GM18951 (cell line): ENCODE measurements around the gene ARHGAP10.
"Not testable (repeated sequence)": the region's sequence is repeated elsewhere in the genome, so short reads cannot be mapped to it uniquely, and the experiment has no call there.

Experiments used
- POLR2A ChIP-seq: IDR thresholded peaks from 4 replicates; pipeline ENCODE4 v1.6.1; 2011; ENCODE audit warnings: mild to moderate bottlenecking; ENCODE audit not compliant: insufficient read length, insufficient read depth; ENCODE audit errors: extremely low read depth
- in situ Hi-C: fragments of 300-500 bp; cut with MboI; formaldehyde crosslinking; loops from one replicate; pipeline ENCODE4 v1.12.0; 2022; ENCODE audit warnings: low sequenced_read_pairs, mixed read lengths, inconsistent platforms; ENCODE audit not compliant: unreplicated experiment

Gene ARHGAP10

DNA sequence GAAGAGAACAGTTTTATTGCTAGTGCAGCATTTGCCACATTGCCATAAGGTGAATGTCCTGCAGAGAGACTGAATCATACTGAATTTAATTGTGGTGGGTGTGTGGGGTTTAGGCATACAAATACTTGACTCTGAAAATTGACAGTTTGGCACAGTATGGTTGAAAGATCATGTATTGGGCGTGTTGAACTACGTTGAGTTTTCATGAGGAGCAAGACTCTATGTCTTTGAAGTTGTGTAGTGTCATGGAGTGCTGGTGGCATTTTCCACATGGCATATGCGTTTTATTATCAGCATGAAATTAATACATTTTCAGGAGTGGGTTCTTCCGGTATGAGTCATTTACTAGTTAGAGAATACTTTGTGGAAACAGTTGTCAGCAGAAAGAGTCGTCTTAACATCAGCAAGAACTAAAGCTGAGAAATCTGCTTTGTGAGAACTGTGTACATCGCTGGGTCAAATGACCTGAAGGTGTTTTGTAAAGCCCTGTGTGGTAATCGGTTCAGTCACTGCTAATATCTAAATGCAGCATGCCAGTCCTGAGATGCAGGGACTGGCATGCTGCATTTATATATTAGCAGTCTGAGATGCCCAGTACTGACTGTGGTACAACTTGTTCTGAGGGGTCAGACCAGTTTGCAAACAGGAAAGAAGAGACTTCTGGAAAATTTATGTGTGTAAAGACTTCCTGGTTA is 50.3 kb downstream of the ARHGAP10 start:
- TF ChIP-seq POLR2A: no peak
- in situ Hi-C loops: no loop called here

DNA sequence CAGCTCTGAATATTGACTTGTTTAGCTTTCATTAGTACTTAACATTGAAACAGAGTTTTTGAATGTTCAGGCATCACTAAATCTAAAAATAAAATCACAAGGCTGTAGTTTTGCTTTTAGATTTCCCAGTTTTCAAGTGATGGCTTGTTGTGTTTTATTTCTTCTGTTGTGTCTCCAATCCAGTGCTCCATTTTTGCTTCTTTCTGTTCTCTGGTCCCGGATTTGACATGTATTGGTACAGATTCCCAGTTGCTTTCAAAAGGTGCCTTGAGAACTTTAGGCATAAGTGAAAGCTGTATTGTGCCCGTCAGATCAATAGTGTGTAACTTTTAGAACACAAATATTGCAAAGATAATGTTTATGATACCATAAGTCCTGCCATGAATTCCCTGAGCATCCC is 53.2 kb downstream of the ARHGAP10 start:
- in situ Hi-C loops: no loop called here
- no peak for TF ChIP-seq POLR2A

DNA sequence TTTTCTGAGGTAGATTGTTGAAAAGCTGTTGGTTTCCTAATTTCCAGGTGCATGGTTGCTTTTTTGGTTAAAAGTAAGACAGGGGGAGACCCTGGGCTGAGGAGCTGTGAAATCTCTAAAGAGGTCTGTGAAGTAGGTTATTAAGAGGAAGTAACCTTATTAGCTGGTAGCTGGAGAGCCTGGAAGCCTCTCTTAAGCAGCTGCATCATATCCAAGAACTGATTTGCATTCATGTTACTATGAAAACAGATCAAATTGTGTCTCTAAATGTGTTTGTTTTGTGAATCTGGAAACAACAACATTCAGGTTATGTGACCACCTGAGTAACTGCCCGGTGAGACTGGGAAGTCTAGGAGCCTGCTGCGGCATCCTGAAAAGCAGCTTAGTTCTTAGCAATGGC is 54.1 kb downstream of the ARHGAP10 start:
- in situ Hi-C loops: no loop called here
- no peak for TF ChIP-seq POLR2A

DNA sequence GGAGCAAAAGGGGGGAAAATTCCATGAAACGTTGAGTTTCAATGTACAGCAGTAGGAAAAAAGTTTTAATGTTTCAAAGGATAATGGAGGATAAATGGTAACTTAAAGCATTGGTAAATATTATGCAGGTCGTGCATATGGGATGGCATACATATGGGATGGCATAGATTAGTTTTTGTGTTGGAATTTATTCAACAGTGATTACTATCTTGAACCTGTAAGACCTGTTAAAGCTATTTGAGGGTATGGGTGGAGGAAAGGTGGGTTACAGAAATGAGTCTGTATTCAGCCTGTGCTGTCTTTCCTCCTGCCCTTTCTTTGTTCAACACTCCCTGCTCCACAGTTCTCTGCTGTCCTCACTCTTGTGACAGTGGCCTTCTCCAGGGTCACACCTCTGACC is 54.6 kb downstream of the ARHGAP10 start:
- TF ChIP-seq POLR2A: no peak
- in situ Hi-C loops: no loop called here

DNA sequence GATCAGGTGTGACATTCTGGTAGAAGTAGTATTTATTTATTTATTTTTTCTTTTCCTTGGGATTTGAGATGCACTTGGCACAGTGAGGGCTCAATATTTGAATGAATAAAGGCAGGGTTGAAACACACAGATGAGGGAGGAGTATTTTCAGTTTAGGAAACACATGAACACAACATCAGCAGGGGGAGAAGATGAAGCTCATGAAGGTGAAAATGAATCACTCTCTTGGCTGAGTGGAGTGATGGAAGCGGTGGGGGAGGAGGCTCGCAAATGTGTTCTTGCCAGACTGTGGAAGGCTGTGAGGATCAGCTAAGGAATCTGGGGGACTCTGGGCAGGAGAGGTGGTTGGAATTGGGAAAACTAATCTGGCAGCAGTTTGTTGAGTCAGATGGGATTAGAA is 55.3 kb downstream of the ARHGAP10 start:
- no peak for TF ChIP-seq POLR2A
- in situ Hi-C loops: no loop called here

DNA sequence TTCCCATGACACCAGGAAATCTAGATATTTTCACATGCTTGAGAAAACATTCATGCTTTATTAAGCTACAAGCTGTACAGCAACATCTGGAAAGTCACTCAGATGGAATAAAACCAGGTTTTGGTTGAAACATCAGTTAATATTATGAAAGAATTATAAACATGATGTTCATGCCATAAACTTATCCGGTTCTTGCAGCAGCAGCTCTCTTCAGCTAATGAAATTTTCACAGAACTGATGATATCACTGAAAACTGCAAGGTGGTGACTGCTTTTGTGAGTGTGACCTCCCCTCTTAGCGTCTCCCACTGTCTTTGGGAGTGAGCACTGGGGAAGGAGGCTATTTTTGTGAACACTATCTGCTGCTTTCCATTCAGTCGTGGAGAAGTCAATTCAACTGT is 56.9 kb downstream of the ARHGAP10 start:
- TF ChIP-seq POLR2A: no peak
- in situ Hi-C loops: no loop called here

DNA sequence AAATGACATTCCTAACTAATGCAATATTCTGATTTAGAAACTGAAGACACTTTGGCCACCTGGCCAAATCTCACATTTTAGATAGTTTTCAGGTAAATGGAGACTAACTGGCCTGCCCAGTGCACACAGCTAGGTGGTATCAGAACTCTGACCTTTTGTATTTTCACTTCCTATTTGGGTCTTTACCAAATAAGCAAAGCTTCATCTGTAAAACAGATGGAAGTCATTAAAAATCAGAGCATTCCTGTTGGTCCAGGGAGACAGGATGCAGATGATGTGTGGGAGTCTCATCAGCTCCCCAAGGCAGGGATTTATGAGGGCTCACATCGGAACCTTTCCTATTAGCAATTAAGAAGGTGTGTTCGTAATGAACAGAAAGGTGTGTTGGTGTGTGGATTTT is 57.7 kb downstream of the ARHGAP10 start:
- no peak for TF ChIP-seq POLR2A
- in situ Hi-C loops: no loop called here

DNA sequence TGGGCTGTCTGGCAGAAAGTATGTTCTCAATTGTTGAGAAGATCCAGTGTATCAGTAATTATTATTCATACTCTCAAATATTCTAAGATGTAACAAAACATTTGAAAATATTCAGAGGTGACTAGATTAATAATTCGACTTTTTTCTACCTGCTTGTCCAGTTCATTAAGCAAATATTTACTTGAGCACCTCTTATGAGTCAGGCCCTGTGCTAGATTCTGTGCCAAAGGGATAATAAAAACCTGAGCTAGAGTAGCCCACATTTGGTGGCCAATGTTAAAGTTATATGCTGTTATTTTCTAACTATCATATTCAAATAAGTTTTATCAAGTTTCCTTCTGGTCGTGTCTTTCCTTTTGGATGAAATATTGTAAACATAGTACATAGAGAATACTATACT is 58.5 kb downstream of the ARHGAP10 start:
- no peak for TF ChIP-seq POLR2A
- in situ Hi-C loops: no loop called here

DNA sequence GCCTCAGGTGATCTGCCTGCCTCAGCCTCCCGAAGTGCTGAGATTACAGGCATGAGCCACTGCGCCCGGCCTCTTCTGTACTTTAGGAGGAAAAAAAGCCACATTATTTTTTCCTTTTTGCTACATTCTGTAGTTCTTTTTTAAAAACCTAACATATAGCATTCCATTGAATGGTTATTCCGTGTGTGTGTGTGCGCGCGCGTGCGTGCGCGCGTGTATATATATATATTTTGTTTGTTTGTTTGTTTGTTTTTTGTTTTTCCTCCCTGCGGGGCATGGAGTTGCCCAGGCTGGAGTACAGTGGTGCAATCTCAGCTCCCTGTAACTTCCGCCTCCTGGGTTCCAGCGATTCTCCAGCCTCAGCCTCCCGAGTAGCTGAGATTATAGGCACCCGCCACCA is 59.5 kb downstream of the ARHGAP10 start:
- TF ChIP-seq POLR2A: no peak
- in situ Hi-C loops: no loop called here

DNA sequence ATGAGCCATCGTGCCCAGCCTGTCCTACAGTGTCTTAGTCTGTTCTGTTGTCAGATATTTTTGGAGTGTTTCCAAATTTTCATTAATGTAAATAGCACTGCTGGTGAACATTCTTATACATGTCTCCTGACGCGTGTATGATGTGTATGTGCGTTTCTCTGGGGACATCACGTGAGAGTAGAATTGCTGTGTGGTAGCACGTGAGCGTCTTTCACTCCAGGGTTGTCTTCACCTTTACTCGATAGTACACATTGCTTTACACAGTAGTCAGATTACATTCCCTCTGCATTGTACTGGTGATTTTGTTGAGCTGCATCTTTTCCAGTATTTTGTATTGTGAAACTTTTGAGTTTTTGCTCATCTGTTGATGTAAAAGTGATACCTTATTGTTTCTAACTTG is 60.0 kb downstream of the ARHGAP10 start:
- in situ Hi-C loops: no loop called here

DNA sequence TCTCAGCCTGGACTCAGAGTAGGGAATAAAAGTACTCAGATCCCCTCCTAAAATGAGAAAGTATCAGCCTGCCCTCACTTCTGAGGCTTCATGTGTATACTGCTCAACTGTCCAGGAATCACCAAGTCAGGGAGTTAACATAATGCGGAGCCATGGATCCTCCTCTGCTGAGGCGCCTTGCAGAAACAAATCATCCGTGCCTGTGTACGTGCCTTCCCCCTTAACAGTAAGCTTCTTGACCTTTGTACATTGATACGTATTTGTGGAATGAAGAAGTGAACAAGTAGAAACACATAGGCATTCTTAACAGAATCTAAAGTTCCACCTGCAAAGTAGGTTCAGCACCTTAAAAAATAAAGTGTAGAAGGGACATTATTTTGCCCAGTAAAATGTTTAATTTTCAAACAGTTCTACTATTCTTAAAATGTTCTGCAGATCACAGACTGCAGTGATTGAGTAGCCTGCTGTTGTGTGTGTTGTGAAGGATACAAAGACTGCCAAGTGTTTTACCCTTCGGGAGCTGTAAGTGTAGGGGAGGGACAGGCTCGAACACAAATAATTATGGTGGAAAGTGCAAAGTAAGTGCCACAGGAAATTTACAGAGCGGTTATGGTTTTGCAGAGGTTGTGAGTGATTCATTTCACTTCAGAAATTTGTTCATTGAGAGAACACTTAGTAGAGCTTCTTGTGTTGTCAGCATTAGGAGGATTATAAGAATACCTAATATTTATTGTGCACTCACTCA is 61.9 kb downstream of the ARHGAP10 start:
- no peak for TF ChIP-seq POLR2A
- in situ Hi-C loops: no loop called here

More for the DNA sequence above, 60.0 kb downstream of the ARHGAP10 start:
- TF ChIP-seq POLR2A: no peak

DNA sequence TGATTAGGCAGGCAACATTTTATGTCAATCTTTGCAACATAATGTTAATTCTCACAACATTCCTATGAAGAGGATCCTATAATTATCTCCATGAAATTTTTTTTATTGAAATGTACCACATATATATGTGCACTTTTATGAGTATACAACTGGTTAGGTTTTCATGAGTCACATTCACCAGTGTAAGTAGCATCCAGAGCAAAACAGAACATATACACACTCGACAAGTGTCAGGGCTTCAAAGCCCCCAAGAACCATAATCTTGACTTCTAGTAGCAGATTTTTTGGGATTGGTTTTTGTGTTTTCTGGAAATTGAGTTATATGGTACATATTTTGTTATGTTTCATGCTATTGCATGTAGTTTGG is 62.4 kb downstream of the ARHGAP10 start:
- in situ Hi-C loops: no loop called here
- no peak for TF ChIP-seq POLR2A

DNA sequence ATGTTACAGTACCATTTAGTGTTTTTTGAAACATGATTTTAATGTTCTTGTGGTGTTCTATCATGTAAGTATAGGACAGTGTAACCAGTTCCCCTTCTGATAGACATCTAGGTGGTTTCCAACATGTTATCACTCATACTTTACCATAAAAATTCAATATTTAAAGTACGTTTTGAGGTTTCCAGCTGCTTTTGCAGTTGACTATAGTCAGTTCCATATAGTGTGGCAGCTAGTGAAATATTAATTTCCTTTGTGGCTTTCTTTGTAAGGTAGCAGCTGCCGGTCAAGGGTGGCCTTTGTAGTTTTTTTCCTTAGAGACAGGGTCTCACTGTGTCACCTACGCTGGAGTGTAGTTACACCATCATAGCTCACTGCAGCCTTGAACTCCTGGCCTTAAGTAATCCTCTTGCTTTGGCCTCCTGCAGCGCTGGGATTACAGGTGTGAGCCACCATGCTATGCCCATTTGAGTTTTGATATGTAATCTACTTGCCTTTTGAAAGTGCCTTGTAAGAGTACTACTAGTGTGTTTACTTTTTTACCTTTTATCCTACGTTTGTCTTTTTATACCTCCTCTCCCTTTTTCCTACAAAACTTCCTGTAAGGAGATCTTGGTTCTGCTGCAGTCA is 63.0 kb downstream of the ARHGAP10 start:
- no peak for TF ChIP-seq POLR2A
- in situ Hi-C loops: no loop called here

DNA sequence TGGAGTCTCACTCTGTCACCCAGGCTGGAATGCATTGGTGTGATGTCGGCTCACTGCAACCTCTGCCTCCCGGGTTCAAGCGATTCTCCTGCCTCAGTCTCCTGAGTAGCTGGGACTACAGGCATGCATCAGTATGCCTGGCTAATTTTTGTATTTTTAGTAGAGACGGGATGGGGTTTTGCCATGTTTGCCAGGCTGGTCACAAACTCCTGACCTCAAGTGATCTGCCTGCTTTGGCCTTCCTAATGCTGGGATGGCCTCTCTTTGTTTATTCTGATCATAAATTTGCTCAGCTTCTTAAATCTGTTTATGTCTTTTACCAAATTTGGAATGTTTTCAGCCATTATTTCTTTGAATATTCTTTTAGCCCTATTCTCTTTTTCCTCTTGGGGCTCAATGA is 67.2 kb downstream of the ARHGAP10 start:
- in situ Hi-C loops: not testable (repeated sequence)
